Activated CD8-positive, alpha-beta memory T cell treated with anti-CD3 and anti-CD28 coated beads, Interleukin-2, amount 50 U/mL, for 1 hour (primary cell): ENCODE data around the gene TSPAN9.

Source experiments
- DNase-seq: peaks from one replicate; pipeline ENCODE4 v3.0.0-alpha.2; 2020; ENCODE audit errors: extremely low read depth

TSPAN9 gene

DNA sequence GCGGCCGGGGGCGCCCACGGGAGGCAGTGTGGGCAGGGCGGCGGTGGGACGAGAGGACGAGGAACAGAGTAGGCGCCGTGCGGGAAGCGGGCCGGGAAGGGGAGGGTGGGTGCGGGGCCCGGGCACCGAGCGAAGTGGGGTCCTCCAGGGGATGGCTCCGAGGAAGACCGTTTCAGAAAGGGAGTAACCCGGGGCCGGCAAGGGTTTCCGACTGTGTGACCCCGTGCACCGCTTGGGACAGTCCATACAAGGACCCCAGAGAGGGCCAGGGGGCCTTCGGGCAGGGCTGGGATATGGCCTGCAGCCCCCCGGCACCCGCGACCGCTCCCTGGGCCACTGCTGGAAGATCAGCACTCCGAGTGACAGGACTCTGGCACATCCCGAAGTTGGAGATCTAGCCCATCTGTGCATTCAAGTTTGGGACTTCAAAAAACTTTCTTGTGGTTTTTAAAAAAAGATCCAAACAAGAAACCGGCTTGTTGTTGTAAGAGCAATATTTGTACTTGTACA, 448 bp downstream of the TSPAN9 start:
- DNase-seq = no peak

- DNase-seq = no peak
Observed at GRCh38 chr12:3078086-3078820, 1.1 kb downstream of the TSPAN9 start.

GRCh38 chr12:3081091-3081490, 3.9 kb downstream of the TSPAN9 start:
- DNase-seq = no peak

GRCh38 chr12:3081886-3082285, 4.7 kb downstream of the TSPAN9 start:
- DNase-seq = no peak

GRCh38 chr12:3083241-3083920, 6.2 kb downstream of the TSPAN9 start:
- no peak for DNase-seq

- DNase-seq = no peak
Observed at GRCh38 chr12:3083921-3084347, 6.8 kb downstream of the TSPAN9 start.

- DNase-seq = no peak
Observed at GRCh38 chr12:3084742-3085141, 7.6 kb downstream of the TSPAN9 start.

GRCh38 chr12:3085341-3086139, 8.4 kb downstream of the TSPAN9 start:
- DNase-seq = no peak

DNA sequence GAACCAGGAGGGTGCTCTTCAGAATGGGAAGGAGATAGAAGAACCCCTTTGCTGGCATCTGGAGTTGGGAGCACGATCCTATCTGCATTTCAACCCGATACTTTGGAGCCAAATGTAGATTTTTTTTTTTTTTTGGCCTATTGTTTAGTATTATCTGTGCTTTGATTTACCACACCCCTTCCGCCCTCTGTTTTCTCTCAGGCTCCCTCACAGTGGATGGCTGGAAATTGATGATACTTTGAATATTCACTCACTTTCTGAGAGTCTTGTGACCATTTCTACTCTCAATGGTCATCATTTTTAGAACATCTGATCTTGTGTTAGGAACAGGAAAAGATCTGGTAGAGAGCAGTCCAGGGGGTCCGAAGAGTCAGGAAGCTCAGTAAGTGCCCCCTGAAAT, 9.0 kb downstream of the TSPAN9 start:
- DNase-seq = no peak

DNA sequence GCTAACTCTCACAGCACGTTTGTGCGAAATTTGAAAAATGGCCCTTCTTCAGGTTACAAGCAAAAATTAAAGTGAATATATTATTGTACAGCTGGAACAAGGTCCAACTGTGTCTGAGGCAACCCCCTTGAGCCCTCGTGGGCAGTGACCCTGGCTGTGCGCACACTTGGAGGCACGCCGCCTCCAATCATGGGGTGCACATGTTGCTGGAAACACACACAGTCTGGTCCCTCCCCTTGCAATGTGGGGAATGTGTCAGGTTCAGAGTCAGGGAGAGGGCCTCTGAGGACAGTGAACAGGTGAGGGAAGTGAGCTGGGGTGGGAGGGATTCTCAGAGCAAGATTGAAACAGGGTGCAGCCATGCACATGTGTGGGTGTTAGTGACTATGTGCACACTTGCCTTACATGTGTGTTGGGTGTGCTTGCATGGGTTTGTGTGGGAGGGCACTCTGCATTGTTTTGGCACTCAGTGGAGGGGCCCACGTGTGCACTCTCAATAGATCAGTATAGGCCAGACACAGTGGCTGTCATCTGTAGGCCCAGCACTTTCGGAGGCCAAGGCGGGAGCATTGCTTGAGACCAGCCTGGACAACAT, 9.6 kb downstream of the TSPAN9 start:
- no peak for DNase-seq

GRCh38 chr12:3087758-3088650, 10.8 kb downstream of the TSPAN9 start:
- no peak for DNase-seq

DNA sequence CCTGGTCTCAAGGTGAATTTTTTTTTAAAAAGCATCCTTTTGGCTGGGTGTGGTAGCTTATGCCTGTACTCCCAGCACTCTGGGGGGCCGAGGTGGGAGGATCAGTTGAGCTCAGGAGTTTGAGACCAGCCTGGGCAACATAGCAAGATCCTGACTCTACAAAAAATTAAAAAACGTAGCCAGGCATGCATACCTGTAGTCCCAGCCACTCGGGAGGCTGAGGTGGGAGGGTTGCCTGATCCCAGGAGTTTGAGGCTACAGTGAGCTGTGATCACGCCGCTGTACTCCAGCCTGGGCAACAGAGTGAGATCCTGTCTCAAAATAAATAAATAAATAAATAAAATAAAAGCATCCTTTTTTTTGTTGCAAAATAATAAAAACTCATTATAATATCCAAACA, 12.4 kb downstream of the TSPAN9 start:
- DNase-seq = no peak

DNA sequence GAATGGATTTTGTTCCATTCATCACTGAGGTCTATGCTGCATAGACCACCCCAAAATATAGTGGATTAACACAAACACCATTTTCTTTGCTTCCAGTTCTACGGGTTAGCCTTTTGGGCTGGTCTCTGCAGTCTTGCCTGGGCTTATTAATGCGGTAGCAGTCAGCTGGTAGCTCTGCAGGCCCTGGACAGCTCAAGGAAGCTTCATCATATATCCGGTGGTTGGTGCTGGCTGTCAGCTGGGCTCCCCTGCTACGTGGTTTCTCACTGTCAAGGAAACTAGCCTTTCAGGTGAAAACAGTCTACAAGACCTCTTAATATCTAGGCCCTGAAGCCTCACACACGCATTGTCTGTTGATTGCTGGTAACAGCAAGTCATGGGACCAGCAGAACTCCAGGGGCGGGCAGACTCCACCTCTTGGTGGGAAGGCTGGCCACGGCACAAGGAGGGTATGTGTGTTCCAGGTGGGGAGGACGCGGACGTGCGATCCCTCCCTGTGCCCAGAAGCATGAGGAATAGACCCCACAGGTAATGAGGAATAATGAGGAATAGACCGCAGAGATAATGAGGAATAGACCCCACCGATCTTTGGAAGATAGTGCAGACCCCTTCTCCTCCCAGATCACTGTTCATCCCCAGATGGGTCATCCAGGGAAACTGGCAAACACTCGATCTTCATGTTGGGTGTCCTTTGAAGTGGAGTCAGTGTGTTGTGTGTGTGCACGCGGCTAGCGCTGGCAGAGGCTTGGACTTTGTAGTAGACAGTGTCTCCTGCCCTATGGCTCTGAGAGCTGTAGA, 13.3 kb downstream of the TSPAN9 start:
- no peak for DNase-seq

- no peak for DNase-seq
Observed at GRCh38 chr12:3091038-3091319, 13.8 kb downstream of the TSPAN9 start.

DNA sequence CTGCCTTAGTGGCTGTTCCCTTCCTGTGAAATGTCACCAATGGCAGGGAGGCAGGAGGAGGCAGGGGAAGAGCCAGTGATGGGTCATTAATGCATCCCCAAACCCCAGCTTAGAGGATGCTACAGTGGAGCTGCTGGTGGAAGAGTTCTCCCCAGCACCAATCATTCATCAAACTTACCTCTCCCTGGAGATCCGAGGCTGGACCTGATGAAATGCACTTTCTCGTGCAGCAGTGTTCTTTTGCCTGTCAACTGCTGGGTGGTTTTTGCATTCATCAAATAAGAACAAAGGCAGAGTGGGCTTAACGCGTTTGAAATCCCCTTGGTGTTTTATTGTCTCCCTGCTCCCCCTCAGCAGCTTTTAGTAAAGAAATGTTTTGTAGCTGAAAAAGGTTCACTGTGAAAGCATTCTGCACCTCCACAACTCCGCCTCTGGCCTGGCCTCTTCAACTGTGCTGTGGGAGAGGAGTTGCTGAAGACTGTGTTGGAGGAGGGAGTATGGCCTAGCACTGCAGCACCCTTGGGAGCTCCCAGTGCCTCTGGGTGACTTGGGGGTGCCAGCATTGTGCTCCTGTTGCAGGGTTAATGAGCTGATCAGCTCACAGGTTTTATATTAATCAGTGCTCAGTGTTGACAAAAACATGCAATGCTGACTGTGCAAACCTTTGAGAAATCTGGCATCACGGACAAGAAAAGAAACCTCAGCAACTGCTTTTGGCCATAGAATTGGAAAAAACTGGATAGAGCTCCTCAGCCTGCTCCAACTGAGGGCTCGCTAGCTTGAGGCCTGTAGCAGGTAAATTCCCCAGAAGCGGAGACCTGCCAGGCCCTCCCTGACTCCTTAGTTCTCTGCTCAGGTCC, 14.4 kb downstream of the TSPAN9 start:
- no peak for DNase-seq

GRCh38 chr12:3092764-3093163, 15.6 kb downstream of the TSPAN9 start:
- DNase-seq = no peak

- DNase-seq = no peak
Observed at GRCh38 chr12:3097186-3097804, 20.1 kb downstream of the TSPAN9 start.

DNA sequence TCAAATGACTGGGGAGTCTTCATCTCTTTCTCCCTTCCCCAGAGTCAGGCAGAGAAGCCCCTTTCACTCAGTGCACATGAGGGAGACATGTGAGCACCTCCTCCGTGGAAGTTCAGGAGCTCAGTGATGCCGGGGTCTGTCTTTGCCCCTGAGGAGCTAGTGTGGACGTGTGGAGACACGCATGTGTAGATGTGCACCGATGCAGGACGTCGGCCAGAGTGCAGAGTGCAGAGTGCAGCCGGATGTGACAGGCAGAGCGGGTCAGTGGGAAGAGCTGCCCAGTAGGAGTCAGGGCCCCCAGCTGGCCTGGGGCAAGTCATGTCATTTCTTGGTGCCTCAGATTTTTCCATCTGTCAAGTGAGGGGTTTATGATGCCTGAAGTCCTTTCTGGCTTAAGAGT, 20.7 kb downstream of the TSPAN9 start:
- DNase-seq = no peak

GRCh38 chr12:3098436-3098835, 21.3 kb downstream of the TSPAN9 start:
- no peak for DNase-seq
